HG02798 (cell line): ENCODE results near the gene CENPW.

Experiments
- ATAC-seq: cut with Tn5 transposase; IDR thresholded peaks from one replicate; pipeline ENCODE4 v1.9.1; 2021; ENCODE audit warnings: mild to moderate bottlenecking; ENCODE audit not compliant: unreplicated experiment, poor library complexity

Gene CENPW

DNA sequence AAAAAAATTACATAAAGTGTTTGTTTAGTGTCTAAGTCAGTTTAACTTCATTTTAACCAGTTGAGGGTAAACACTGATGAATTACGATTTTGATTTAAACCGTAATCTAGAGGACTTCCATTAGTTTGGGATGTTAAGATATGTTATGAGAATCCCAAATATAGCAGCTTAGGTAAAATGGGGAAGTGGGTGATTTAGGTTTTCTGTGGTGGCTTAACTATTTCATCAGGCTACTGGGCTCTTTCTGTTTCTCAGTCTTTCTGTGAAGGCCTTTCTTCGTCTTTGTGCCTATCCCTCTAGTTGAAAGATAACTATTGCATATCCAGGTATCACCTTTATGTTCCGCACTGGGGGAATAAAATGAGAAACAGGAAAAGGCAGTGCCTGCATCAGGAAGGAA lies 27.9 kb downstream of the CENPW start:
- no peak for ATAC-seq

DNA sequence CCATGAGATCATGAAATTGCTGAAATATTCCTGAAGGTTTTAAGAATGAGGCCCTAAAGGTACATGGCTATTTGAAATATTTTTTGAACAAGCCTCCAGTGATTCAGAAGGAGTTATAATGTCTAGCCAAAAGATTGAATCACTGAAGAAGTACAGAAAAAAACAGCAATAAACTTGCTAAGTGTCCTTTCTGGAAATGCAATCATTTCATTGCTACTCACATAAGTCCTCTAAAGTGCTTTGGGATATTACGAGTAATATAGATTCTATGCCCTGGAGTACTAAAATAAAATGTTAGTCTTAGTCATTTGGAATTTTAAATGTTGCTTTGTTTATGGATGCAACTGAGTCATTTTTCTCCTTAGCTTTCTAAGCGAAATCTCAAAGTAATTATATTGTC lies 32.7 kb downstream of the CENPW start:
- no peak for ATAC-seq

DNA sequence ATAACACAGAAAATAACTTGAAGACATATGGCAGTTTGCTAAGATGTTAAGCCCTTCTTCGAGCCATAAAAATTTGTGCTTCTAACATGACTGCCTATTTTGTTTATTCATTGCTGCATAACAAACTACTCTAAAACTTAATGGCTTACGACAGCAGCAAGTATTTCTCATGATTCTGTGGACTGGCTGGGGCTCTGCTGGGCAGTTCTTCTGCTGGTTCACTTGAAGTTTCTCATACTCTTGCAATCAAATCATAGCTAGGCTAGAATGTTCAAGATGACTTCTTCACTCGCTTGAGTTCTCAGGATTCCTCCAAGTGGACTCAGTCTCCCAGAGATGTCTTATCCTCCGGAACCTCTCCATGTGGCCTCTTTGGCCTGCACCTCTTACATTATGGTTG lies 33.4 kb downstream of the CENPW start:
- ATAC-seq = no peak

DNA sequence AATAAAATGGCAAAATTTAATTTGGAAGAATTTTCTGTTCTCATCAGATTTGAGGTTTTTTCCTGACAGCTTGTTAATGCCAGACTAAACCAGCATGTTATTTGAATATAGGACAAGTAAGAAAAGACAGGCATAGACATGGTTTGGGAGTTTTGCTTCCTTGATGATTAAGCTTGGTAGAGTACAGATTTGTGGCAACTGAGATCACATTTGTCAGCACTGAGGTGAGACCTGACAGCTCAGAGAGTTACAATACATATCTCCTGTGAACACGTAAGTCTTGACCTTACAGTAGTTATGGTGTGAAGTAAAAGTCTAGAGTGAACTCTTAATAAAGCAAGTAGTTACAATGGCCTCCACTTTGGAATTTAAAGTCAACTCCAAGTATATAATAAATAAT lies 34.5 kb downstream of the CENPW start:
- no peak for ATAC-seq

DNA sequence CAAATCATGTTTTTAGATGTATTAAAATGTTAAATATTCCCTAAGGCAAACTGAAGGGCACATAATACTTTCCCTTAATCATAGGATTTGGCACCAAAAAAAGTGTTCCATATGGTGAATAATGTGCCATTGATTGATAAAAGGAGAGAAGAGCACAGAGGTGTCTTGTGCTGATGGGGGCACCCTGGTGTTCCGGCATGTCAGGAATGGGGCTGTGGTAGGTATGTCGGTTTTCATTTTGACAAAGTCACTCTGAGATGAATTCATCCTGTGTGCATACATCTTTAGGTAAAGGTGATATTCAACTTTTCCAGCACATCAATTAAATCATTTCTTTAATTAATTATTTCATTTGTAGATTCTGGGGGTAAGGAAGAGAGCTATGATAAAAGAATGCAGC lies 36.8 kb downstream of the CENPW start:
- ATAC-seq = no peak

DNA sequence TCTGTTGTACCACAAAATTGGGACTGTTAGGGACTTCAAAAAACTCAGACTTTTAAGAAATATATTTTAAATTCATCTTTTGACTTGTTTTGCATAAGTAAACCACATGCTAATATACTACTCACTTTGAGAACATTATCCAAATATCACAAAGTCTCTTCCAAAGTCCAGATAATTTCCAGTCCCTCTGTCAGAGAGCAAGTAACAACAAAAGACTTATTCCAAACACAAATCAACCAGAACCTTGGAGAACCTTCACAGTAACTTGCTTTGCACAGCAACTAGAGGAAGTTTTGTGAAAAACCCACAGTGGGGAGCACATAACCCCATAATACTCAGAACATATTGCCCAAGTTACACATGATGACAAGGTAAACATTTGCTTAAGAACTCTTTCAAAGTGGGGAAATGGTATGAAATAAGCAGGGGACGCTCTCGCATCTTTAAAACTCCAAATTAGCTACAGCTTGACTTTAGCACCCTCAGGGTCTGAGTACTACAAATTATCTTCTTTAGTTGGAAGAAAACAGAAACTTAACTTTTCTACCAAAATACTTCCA lies 37.8 kb downstream of the CENPW start:
- ATAC-seq = no peak

DNA sequence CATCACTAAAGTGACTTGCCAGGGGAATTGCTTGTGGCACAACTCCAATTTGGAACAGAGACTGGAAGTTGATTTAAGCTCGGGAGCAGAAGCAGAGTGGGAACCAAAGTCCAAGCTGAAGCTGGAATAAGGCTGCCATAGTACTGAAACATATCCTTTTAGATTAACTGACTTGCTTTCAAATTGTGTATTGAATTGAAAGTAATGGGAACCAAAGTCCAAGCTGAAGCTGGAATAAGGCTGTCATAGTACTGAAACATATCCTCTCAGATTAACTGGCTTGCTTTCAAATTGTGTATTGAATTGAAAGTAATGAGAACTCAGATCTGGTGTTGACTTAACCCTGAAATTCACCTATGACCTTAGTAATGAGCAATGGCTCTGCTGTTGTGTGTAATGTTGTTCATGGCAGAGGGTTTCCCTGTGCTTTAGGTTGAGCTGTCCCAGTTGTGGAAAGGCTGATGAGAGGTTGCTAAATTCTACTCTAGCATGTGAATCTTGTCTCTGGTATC lies 40.2 kb downstream of the CENPW start:
- ATAC-seq = no peak

DNA sequence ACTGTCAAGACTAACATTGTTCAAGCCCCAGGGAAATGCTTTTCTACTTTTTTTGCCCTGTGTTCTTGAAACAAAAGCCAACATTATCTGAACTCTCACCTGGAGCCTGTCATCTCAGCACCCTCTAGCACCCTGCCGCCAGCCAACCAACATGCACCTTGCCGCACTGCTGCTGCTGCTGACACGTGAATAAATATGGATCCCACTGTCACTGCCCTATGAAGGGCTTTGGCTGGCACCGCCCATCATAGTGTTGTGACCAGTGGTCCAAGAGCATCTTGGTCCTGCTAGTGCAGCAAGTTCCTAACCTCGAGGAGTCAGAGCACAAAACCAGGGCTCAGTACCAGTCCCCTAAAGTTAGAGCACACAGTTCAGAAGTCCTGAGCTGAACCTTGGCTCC lies 41.6 kb downstream of the CENPW start:
- no peak for ATAC-seq

DNA sequence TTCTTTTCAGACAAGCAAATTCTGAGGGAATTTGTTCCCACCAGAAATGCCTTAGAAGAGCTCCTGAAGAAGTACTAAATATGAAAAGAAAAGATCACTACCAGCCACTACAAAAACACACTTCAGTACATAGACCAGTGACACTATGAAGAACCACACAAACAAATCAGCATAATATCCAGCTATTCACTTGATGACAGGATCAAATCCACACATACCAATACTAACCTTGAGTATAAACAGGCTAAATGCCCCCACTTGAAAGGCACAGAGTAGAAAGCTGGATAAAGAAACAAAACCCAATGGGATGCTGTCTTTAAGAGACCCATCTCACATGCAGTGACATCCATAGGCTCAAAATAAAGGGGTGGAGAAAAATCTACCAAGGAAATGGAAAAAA lies 43.3 kb downstream of the CENPW start:
- no peak for ATAC-seq

DNA sequence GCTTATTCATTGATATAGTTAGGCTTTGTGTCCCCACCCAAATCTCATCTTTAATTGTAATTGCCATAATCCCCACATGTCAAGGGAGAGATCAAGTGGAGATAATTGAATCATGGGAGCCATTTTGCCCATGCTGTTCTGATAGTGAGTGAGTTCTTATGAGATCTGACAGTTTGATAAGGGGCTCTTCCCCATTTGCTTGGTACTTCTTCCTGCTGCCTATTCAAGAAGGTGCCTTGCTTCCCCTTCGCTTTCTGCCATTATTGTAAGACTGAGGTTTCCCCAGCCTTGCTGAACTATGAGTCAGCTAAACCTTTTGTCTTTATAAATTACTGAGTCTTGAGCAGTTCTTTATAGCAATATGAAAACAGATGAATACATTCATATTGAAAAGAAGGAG lies 45.6 kb downstream of the CENPW start:
- ATAC-seq = no peak

DNA sequence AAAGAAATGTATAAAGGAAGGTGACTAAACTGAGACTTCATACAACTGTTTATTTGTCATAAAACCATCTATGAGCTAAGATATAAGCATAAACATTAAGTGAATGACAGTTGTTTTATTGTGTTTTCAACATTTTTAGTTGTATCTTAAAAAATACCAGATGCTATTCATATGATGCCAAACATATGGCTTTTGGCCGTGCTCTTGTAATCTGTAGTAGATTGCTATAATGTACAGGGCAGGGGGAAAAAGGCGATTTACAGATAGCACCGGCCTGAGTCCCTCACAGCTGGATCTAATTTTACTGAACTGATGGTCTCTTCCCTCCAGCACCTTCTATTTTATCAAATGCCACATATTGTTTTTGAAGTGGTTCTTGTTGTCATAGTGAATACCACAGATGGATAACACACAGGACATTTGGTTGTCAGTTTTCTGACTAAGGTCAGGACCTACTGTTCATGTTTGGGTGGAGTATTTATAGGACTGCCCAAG lies 48.2 kb downstream of the CENPW start:
- ATAC-seq = no peak

DNA sequence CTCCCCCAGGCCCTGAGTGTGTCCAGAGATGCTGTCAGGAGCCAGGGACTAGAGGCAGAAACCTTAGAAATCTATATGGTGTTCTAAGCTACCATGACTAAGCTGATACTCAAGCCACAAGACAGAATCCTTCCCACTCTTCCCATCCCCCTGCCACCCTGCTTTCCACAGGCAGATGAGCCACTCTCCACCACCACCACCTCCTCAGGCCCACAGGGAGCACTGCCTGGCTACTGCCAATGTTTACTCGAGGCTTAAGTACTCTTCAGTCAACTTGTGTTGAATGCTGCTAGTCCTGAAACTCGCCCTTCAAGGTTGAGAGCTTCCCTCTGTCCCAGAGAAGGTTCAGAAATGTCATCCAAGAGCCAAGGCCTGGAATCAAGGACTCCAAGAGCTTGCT lies 56.2 kb downstream of the CENPW start:
- ATAC-seq = no peak
